ENCODE measurements around the gene ENOX2.

The ENOX2 gene

GRCh38 chrX:130772105-130772775, 130.8 kb downstream of the ENOX2 start:
- no peak overlapping the region for H3K4me2 ChIP-seq (ENCODE audit: low read depth, low read length, poor library complexity, severe bottlenecking)
- no peaks in the 10 kb centered on the region for H3K79me2 ChIP-seq (ENCODE audit: insufficient read depth, low read length)
- no peaks in the 10 kb centered on the region for H3K4me1 ChIP-seq (ENCODE audit: insufficient read depth, low read length, poor library complexity, severe bottlenecking)
- H3K4me3 ChIP-seq (ENCODE audit: low read length, poor library complexity, severe bottlenecking), result no peak overlapping the region
- H3K9ac ChIP-seq (ENCODE audit: low read depth, low read length, poor library complexity, severe bottlenecking), result no peak overlapping the region
- no peak for TF ChIP-seq EZH2phosphoT487 (IDR thresholded peaks at IDR 0.05; ENCODE audit: borderline replicate concordance)
- TF ChIP-seq, protein P1, sequence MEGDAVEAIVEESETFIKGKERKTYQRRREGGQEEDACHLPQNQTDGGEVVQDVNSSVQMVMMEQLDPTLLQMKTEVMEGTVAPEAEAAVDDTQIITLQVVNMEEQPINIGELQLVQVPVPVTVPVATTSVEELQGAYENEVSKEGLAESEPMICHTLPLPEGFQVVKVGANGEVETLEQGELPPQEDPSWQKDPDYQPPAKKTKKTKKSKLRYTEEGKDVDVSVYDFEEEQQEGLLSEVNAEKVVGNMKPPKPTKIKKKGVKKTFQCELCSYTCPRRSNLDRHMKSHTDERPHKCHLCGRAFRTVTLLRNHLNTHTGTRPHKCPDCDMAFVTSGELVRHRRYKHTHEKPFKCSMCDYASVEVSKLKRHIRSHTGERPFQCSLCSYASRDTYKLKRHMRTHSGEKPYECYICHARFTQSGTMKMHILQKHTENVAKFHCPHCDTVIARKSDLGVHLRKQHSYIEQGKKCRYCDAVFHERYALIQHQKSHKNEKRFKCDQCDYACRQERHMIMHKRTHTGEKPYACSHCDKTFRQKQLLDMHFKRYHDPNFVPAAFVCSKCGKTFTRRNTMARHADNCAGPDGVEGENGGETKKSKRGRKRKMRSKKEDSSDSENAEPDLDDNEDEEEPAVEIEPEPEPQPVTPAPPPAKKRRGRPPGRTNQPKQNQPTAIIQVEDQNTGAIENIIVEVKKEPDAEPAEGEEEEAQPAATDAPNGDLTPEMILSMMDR (conservative IDR thresholded peaks at IDR 0.05; ENCODE audit: low read length), result no peak
- H3K9me3 ChIP-seq (ENCODE audit: insufficient read depth, low read depth, low read length), result no peaks in the 10 kb centered on the region
- no peak overlapping the region for H2AFZ ChIP-seq (ENCODE audit: low read length)
- H4K20me1 ChIP-seq (ENCODE audit: insufficient read depth, low read length, poor library complexity, severe bottlenecking), result no peaks in the 10 kb centered on the region
- H3K9me2 ChIP-seq (replicated peaks; ENCODE audit: low read depth, low read length), result no peaks in the 10 kb centered on the region
- H3K27me3 ChIP-seq (ENCODE audit: insufficient read depth, low read length, poor library complexity, severe bottlenecking), result no peaks in the 10 kb centered on the region
- no peaks in the 10 kb centered on the region for H3K36me3 ChIP-seq (ENCODE audit: insufficient read depth, low read length)
- H3F3A ChIP-seq (ENCODE audit: low read depth), result no peaks in the 10 kb centered on the region

- Histone ChIP-seq H2AFZ (ENCODE audit: low read length) (no peak overlapping the region), H4K20me1 (ENCODE audit: insufficient read depth, low read length, poor library complexity, severe bottlenecking) (no peaks in the 10 kb centered on the region), H3K27me3 (ENCODE audit: insufficient read depth, low read length, poor library complexity, severe bottlenecking) (no peaks in the 10 kb centered on the region), H3K9me2 (replicated peaks; ENCODE audit: low read depth, low read length) (no peaks in the 10 kb centered on the region), H3F3A (ENCODE audit: low read depth) (no peaks in the 10 kb centered on the region), H3K9me3 (ENCODE audit: insufficient read depth, low read depth, low read length) (no peaks in the 10 kb centered on the region), H3K4me3 (ENCODE audit: low read length, poor library complexity, severe bottlenecking) (no peak overlapping the region), H3K79me2 (ENCODE audit: insufficient read depth, low read length) (no peaks in the 10 kb centered on the region), H3K4me1 (ENCODE audit: insufficient read depth, low read length, poor library complexity, severe bottlenecking) (no peaks in the 10 kb centered on the region), H3K4me2 (ENCODE audit: low read depth, low read length, poor library complexity, severe bottlenecking) (no peak overlapping the region), H3K36me3 (ENCODE audit: insufficient read depth, low read length) (no peaks in the 10 kb centered on the region), H3K9ac (ENCODE audit: low read depth, low read length, poor library complexity, severe bottlenecking) (no peak overlapping the region)
- TF ChIP-seq EZH2phosphoT487 (IDR thresholded peaks at IDR 0.05; ENCODE audit: borderline replicate concordance), result no peak
- TF ChIP-seq, protein P1 (conservative IDR thresholded peaks at IDR 0.05; ENCODE audit: low read length), result no peak
Observed at GRCh38 chrX:130771648-130772047, 131.4 kb downstream of the ENOX2 start.

GRCh38 chrX:130771230-130771629, 131.8 kb downstream of the ENOX2 start:
- no peaks in the 10 kb centered on the region for H3K27me3 ChIP-seq (ENCODE audit: insufficient read depth, low read length, poor library complexity, severe bottlenecking)
- H3K9me2 ChIP-seq (replicated peaks; ENCODE audit: low read depth, low read length), result no peaks in the 10 kb centered on the region
- H3K4me2 ChIP-seq (ENCODE audit: low read depth, low read length, poor library complexity, severe bottlenecking), result no peak overlapping the region
- H3K9me3 ChIP-seq (ENCODE audit: insufficient read depth, low read depth, low read length), result no peaks in the 10 kb centered on the region
- H3K36me3 ChIP-seq (ENCODE audit: insufficient read depth, low read length), result no peaks in the 10 kb centered on the region
- no peak overlapping the region for H2AFZ ChIP-seq (ENCODE audit: low read length)
- no peak overlapping the region for H3K9ac ChIP-seq (ENCODE audit: low read depth, low read length, poor library complexity, severe bottlenecking)
- TF ChIP-seq EZH2phosphoT487 (IDR thresholded peaks at IDR 0.05; ENCODE audit: borderline replicate concordance), result no peak
- TF ChIP-seq, protein P1 (conservative IDR thresholded peaks at IDR 0.05; ENCODE audit: low read length), result no peak
- no peaks in the 10 kb centered on the region for H3F3A ChIP-seq (ENCODE audit: low read depth)
- H3K4me1 ChIP-seq (ENCODE audit: insufficient read depth, low read length, poor library complexity, severe bottlenecking), result no peaks in the 10 kb centered on the region
- no peaks in the 10 kb centered on the region for H4K20me1 ChIP-seq (ENCODE audit: insufficient read depth, low read length, poor library complexity, severe bottlenecking)
- H3K79me2 ChIP-seq (ENCODE audit: insufficient read depth, low read length), result no peaks in the 10 kb centered on the region
- H3K4me3 ChIP-seq (ENCODE audit: low read length, poor library complexity, severe bottlenecking), result no peak overlapping the region
